Heart left ventricle (tissue), 13 donors: ENCODE measurements around the gene CCN2.
"Not testable (repeated sequence)": the region's sequence is repeated elsewhere in the genome, so short reads cannot be mapped to it uniquely, and the experiment has no call there.

Experiments
- CTCF ChIP-seq, 12 donors: fragments of 200-600 bp; sonication (generic) in 4 of 12; IDR thresholded peaks; one replicate each; pipeline versions ENCODE4 v1.5.0 to v1.8.0; 2018 to 2022; ENCODE audit warnings: antibody characterized with exemption in 12 of 12, mild to moderate bottlenecking in 5 of 12
- POLR2A ChIP-seq, 2 donors: fragments of 450-650 bp; IDR thresholded peaks; one replicate each; pipeline ENCODE4 v1.6.1; 2017; ENCODE audit warnings: antibody characterized with exemption in 2 of 2, mild to moderate bottlenecking in 2 of 2, moderate library complexity in 2 of 2
- donor health status: ischemic (EF 13 %, LVEDD 7.1; RV severe dilation, severe dysfunction).
- donor health status: DM: no; HTN: yes; CAD: no.
- donor health status: DM: no; HTN: no; CAD: no.
- donor health status: ischemic (EF 25% LVEDD 6.9; RV normal size, moderate dysfunction).
- donor health status: ischemic (EF 25% LVEDD 5.7; RV mildly dilated, moderate dysfunction).
- donor health status: ischemic (EF 35%, LVEDD 5.7; RV mildly dilated, moderate dysfunction).
- donor health status: nonischemic (EF 11% LVEDD 7.7; RV severe dilation, severe dysfunction).
- donor health status: DM: yes; HTN: yes; CAD: no.
- donor health status: PGD.
- donor health status: ischemic (EF 29% LVEDD 5.4; RV normal size, mild dysfunction).
- donor health status: nonischemic (EF 23%, LVEDD 6.1; RV moderate dilation, normal function).

GRCh38 chr6:131903734-131904133 lies 47.4 kb downstream of the CCN2 start:
- not testable (repeated sequence) for TF ChIP-seq CTCF, POLR2A (IDR thresholded peaks at IDR 0.05)
